CD4-positive, alpha-beta memory T cell (primary cell): ENCODE data around the gene TP63. TPM values are rescaled to one million over a fixed set of nuclear protein-coding genes. Genes with fewer than 3 reads are reported as not detected.
A peak's percentile ranks its signal among the peaks of the same experiment; 100 is the strongest.

Source experiments
- CTCF ChIA-PET: fragments of 350-600 bp; sonication (Branson Sonifier 250); formaldehyde crosslinking; loops from one replicate; lab custom pipeline; 2021; ENCODE audit warnings: inconsistent platforms; ENCODE audit not compliant: partially characterized antibody; lab: Charles Lee
- POLR2A ChIA-PET: fragments of 350-600 bp; sonication (Branson Sonifier 250); formaldehyde crosslinking; loops from one replicate; lab custom pipeline; 2021; ENCODE audit not compliant: partially characterized antibody; lab: Charles Lee
- DNase-seq, 5 donors: peaks; one replicate each; pipeline versions ENCODE4 v3.0.0 to v3.0.0-alpha.2; 2020 to 2022; ENCODE audit warnings: mixed read lengths in 1 of 5
- H3K27ac ChIP-seq: one replicate; pipeline ENCODE4 v1.7.0; 2013; ENCODE audit warnings: low read depth, low read length
- H3K27me3 ChIP-seq: 2 replicates; pipeline ENCODE4 v1.7.0; 2013; ENCODE audit warnings: mild to moderate bottlenecking, low read length, moderate library complexity; ENCODE audit not compliant: insufficient read depth
- H3K36me3 ChIP-seq: 2 replicates; pipeline ENCODE4 v1.7.0; 2013; ENCODE audit warnings: mild to moderate bottlenecking, low read length, moderate library complexity; ENCODE audit not compliant: insufficient read depth
- H3K4me1 ChIP-seq: 2 replicates; pipeline ENCODE4 v1.7.0; 2013; ENCODE audit warnings: mild to moderate bottlenecking, low read length, moderate library complexity; ENCODE audit not compliant: insufficient read depth
- H3K4me3 ChIP-seq, 2 donors: one replicate each; pipeline ENCODE4 v1.7.0; 2013; ENCODE audit warnings: low read length in 2 of 2, mild to moderate bottlenecking in 1 of 2
- H3K9me3 ChIP-seq, 2 donors: one replicate each; pipeline ENCODE4 v1.7.0; 2013; ENCODE audit warnings: low read length in 2 of 2, control low read depth in 1 of 2; ENCODE audit not compliant: control insufficient read depth in 1 of 2
- H3K27ac Mint-ChIP-seq, 7 donors: one replicate each; pipeline ENCODE4 v1.8.0; 2020 to 2021; ENCODE audit warnings: mixed read lengths in 7 of 7, mild to moderate bottlenecking in 6 of 7, inconsistent platforms in 3 of 7, moderate library complexity in 3 of 7
- H3K27me3 Mint-ChIP-seq, 2 donors: one replicate each; pipeline ENCODE4 v1.8.0; 2020 to 2021; ENCODE audit warnings: mixed read lengths in 2 of 2
- H3K36me3 Mint-ChIP-seq, 2 donors: one replicate each; pipeline ENCODE4 v1.8.0; 2020 to 2021; ENCODE audit warnings: mixed read lengths in 2 of 2, inconsistent platforms in 1 of 2, mild to moderate bottlenecking in 1 of 2
- H3K4me1 Mint-ChIP-seq, 4 donors: one replicate each; pipeline ENCODE4 v1.8.0; 2020 to 2021; ENCODE audit warnings: mixed read lengths in 4 of 4, mild to moderate bottlenecking in 1 of 4
- H3K4me3 Mint-ChIP-seq, 8 donors: one replicate each; pipeline ENCODE4 v1.8.0; 2020 to 2021; ENCODE audit warnings: mixed read lengths in 8 of 8, mild to moderate bottlenecking in 7 of 8, moderate library complexity in 6 of 8, inconsistent platforms in 3 of 8
- H3K9me3 Mint-ChIP-seq, 8 donors: one replicate each; pipeline ENCODE4 v1.8.0; 2020 to 2021; ENCODE audit warnings: mixed read lengths in 8 of 8, mild to moderate bottlenecking in 5 of 8, inconsistent platforms in 3 of 8, moderate library complexity in 1 of 8
- intact Hi-C: fragments of 100-400 bp; cut with micrococcal nuclease; formaldehyde crosslinking; loops from one replicate; pipeline ENCODE4 v1.15.1; 2023
- polyA plus RNA-seq, 2 donors: library from polyadenylated mRNA; unstranded; fragments of 300-500 nt; fragmentation: Illumina TruSeq; gene quantifications; one replicate each; pipeline ENCODE4 v1.2.3, GENCODE V29; 2021
- total RNA-seq, 2 experiments: library from RNA; stranded (reverse); gene quantifications; one replicate each; pipeline ENCODE4 v1.2.3, GENCODE V29; 2021

Gene TP63
- total and polyA plus RNA-seq, 4 experiments from 2014 or later: 0.25 to 0.64 (median 0.55) TPM; not detected in 1

- H3K4me3 Mint-ChIP-seq: no peak overlapping the region
- H3K36me3 Mint-ChIP-seq: no peaks in the 10 kb centered on the region
- Histone ChIP-seq H3K36me3 (no peaks in the 10 kb centered on the region), H3K27ac (no peak overlapping the region), H3K4me3 (no peak overlapping the region), H3K9me3 (no peaks in the 10 kb centered on the region), H3K27me3 (no peaks in the 10 kb centered on the region), H3K4me1 (no peaks in the 10 kb centered on the region)
- no peaks in the 10 kb centered on the region for H3K4me1 Mint-ChIP-seq
- DNase-seq: no peak
- H3K9me3 Mint-ChIP-seq: no peaks in the 10 kb centered on the region
- H3K27ac Mint-ChIP-seq: no peak overlapping the region
- CTCF ChIA-PET: no interaction called here
- intact Hi-C loops: no loop called here
- H3K27me3 Mint-ChIP-seq: peaks cover 0 to 4% of the 10 kb centered on the region in 2 donors
- POLR2A ChIA-PET: no interaction called here
These were observed 150.2 kb downstream of the TP63 start for GRCh38 chr3:189781415-189781814.

- Histone ChIP-seq H3K4me1 (no peaks in the 10 kb centered on the region), H3K27me3 (no peaks in the 10 kb centered on the region), H3K4me3 (no peak overlapping the region), H3K27ac (no peak overlapping the region), H3K9me3 (no peaks in the 10 kb centered on the region), H3K36me3 (no peaks in the 10 kb centered on the region)
- H3K4me3 Mint-ChIP-seq: no peak overlapping the region
- POLR2A ChIA-PET: no interaction called here
- H3K4me1 Mint-ChIP-seq: peaks cover 5% of the 10 kb centered on the region in 4 donors
- no peaks in the 10 kb centered on the region for H3K36me3 Mint-ChIP-seq
- no peak overlapping the region for H3K27ac Mint-ChIP-seq
- CTCF ChIA-PET: no interaction called here
- intact Hi-C loops: no loop called here
- H3K9me3 Mint-ChIP-seq: no peaks in the 10 kb centered on the region
- H3K27me3 Mint-ChIP-seq: peaks cover 0 to 2% of the 10 kb centered on the region in 2 donors
- no peak for DNase-seq
These were observed 155.4 kb downstream of the TP63 start for GRCh38 chr3:189786479-189787064.

GRCh38 chr3:189787191-189787590 is 156.0 kb downstream of the TP63 start:
- no peak for DNase-seq
- Mint-ChIP-seq H3K27me3 (peaks cover 0 to 2% of the 10 kb centered on the region in 2 donors), H3K4me1 (peaks cover 5% of the 10 kb centered on the region in 4 donors), H3K9me3 (no peaks in the 10 kb centered on the region), H3K4me3 (no peak overlapping the region), H3K36me3 (no peaks in the 10 kb centered on the region), H3K27ac (peak overlapping the region in 1 of 7 donors; percentile 61)
- no peaks in the 10 kb centered on the region for H3K4me1 ChIP-seq
- H3K9me3 ChIP-seq: no peaks in the 10 kb centered on the region
- H3K4me3 ChIP-seq: no peak overlapping the region
- no peaks in the 10 kb centered on the region for H3K36me3 ChIP-seq
- H3K27me3 ChIP-seq: no peaks in the 10 kb centered on the region
- CTCF ChIA-PET: interaction anchor here (0.6 kb wide), 1 partner anchor 760 kb away, joined by 3 read pairs; no protein-coding TSS in a partner anchor
- POLR2A ChIA-PET: no interaction called here
- no peak overlapping the region for H3K27ac ChIP-seq
- intact Hi-C loops: no loop called here

GRCh38 chr3:189787632-189788031 is 156.4 kb downstream of the TP63 start:
- H3K4me3 ChIP-seq: no peak overlapping the region
- H3K9me3 Mint-ChIP-seq: no peaks in the 10 kb centered on the region

GRCh38 chr3:189789432-189789831 is 158.2 kb downstream of the TP63 start:
- no peak overlapping the region for H3K4me3 ChIP-seq
- DNase-seq: no peak
- Mint-ChIP-seq H3K27me3 (peaks cover 0 to 2% of the 10 kb centered on the region in 2 donors), H3K36me3 (no peaks in the 10 kb centered on the region), H3K4me1 (peaks cover 5 to 7% (median 5%) of the 10 kb centered on the region in 4 donors), H3K4me3 (no peak overlapping the region), H3K27ac (no peak overlapping the region), H3K9me3 (no peaks in the 10 kb centered on the region)
- ChIA-PET CTCF (no interaction called here), POLR2A (no interaction called here)
- intact Hi-C loops: no loop called here
- H3K27ac ChIP-seq: no peak overlapping the region
- no peaks in the 10 kb centered on the region for H3K9me3 ChIP-seq
- no peaks in the 10 kb centered on the region for H3K36me3 ChIP-seq
- no peaks in the 10 kb centered on the region for H3K27me3 ChIP-seq
- H3K4me1 ChIP-seq: no peaks in the 10 kb centered on the region

More at GRCh38 chr3:189787632-189788031, 156.4 kb downstream of the TP63 start:
- no peaks in the 10 kb centered on the region for H3K4me1 ChIP-seq
- no peaks in the 10 kb centered on the region for H3K9me3 ChIP-seq
- no peaks in the 10 kb centered on the region for H3K27me3 ChIP-seq
- ChIA-PET CTCF (interaction anchor here (0.6 kb wide), 1 partner anchor 759 kb away, joined by 3 read pairs; no protein-coding TSS in a partner anchor), POLR2A (no interaction called here)
- Mint-ChIP-seq H3K27ac (no peak overlapping the region), H3K4me1 (peaks cover 5% of the 10 kb centered on the region in 4 donors), H3K27me3 (peaks cover 0 to 2% of the 10 kb centered on the region in 2 donors), H3K4me3 (no peak overlapping the region), H3K36me3 (no peaks in the 10 kb centered on the region)
- no peak for DNase-seq
- H3K36me3 ChIP-seq: no peaks in the 10 kb centered on the region
- intact Hi-C loops: no loop called here
- no peak overlapping the region for H3K27ac ChIP-seq

GRCh38 chr3:189790658-189791057 is 159.5 kb downstream of the TP63 start:
- peak overlapping the region in 1 of 7 donors; percentile 15 for H3K27ac Mint-ChIP-seq
- intact Hi-C loops: no loop called here
- CTCF ChIA-PET: no interaction called here

GRCh38 chr3:189792046-189792929 is 161.1 kb downstream of the TP63 start:
- ChIA-PET POLR2A (no interaction called here), CTCF (no interaction called here)
- H3K9me3 ChIP-seq: no peaks in the 10 kb centered on the region
- H3K4me1 ChIP-seq: no peaks in the 10 kb centered on the region
- intact Hi-C loops: no loop called here
- no peak overlapping the region for H3K27ac ChIP-seq
- H3K4me1 Mint-ChIP-seq: peaks cover 5 to 9% (median 5%) of the 10 kb centered on the region in 4 donors
- no peaks in the 10 kb centered on the region for H3K9me3 Mint-ChIP-seq
- H3K4me3 ChIP-seq: no peak overlapping the region
- no peak for DNase-seq
- H3K4me3 Mint-ChIP-seq: no peak overlapping the region
- H3K27me3 Mint-ChIP-seq: peaks cover 0 to 1% of the 10 kb centered on the region in 2 donors
- no peaks in the 10 kb centered on the region for H3K36me3 ChIP-seq
- H3K27ac Mint-ChIP-seq: no peak overlapping the region
- H3K36me3 Mint-ChIP-seq: no peaks in the 10 kb centered on the region
- no peaks in the 10 kb centered on the region for H3K27me3 ChIP-seq

More at GRCh38 chr3:189790658-189791057, 159.5 kb downstream of the TP63 start:
- Histone ChIP-seq H3K36me3 (no peaks in the 10 kb centered on the region), H3K9me3 (no peaks in the 10 kb centered on the region), H3K4me3 (no peak overlapping the region), H3K27me3 (no peaks in the 10 kb centered on the region), H3K27ac (no peak overlapping the region), H3K4me1 (no peaks in the 10 kb centered on the region)
- Mint-ChIP-seq H3K4me1 (peaks cover 5 to 9% (median 5%) of the 10 kb centered on the region in 4 donors), H3K4me3 (peak overlapping the region in 2 of 8 donors; percentile 21 to 27), H3K36me3 (no peaks in the 10 kb centered on the region), H3K9me3 (no peaks in the 10 kb centered on the region), H3K27me3 (peaks cover 0 to 1% of the 10 kb centered on the region in 2 donors)
- DNase-seq: no peak
- POLR2A ChIA-PET: no interaction called here
